ENCODE measurements around the gene XPO6. TPM values are rescaled to one million over a fixed set of nuclear protein-coding genes. Genes with fewer than 3 reads are reported as not detected.

The XPO6 gene
- total RNA-seq, 1 donor, result 105 TPM

DNA sequence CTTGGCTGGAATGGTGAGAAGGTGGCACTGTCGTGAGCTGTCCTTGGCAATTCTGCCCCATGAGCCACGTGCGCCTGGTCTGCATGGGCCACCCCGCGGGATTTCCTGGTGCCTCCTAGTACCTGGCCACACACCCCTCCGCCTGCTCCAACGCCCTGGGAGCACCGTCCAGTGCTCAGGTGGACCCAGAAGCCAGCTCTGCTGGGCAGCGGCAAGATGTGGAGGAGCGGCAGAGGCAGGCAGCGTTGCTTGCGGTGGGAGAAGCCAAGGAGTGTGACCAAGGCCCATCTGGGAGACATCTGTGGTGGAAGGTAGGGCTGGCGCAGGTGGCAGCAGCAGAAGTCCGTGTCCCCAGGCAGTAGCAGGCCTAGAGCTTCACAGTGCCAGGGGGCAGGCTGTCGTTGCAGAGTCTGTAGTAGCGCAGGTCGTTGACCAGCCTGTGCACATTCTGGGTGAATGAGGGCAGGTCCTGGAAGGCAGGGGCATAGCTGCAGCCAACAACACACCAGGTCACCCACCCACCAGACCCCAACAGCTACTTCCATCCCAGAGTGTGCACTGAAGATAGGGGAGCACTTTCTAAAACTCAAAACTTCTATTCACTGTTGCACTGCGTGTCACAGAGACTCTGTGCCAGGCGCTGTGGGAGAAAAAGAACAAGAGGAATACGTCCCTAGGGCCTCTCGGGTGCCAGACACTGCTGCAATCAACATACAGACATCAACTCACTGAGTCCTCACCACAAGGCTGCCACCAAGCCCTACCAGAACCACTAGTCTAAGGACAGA lies 113.4 kb downstream of the XPO6 start:
- no peak for DNase-seq (ENCODE audit: low read depth)
- TF ChIP-seq, protein P1, sequence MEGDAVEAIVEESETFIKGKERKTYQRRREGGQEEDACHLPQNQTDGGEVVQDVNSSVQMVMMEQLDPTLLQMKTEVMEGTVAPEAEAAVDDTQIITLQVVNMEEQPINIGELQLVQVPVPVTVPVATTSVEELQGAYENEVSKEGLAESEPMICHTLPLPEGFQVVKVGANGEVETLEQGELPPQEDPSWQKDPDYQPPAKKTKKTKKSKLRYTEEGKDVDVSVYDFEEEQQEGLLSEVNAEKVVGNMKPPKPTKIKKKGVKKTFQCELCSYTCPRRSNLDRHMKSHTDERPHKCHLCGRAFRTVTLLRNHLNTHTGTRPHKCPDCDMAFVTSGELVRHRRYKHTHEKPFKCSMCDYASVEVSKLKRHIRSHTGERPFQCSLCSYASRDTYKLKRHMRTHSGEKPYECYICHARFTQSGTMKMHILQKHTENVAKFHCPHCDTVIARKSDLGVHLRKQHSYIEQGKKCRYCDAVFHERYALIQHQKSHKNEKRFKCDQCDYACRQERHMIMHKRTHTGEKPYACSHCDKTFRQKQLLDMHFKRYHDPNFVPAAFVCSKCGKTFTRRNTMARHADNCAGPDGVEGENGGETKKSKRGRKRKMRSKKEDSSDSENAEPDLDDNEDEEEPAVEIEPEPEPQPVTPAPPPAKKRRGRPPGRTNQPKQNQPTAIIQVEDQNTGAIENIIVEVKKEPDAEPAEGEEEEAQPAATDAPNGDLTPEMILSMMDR (IDR thresholded peaks at IDR 0.05; ENCODE audit: insufficient read depth, low read depth, low read length), result no peak
- H3K4me3 ChIP-seq (ENCODE audit: low read depth, low read length), result no peak overlapping the region

DNA sequence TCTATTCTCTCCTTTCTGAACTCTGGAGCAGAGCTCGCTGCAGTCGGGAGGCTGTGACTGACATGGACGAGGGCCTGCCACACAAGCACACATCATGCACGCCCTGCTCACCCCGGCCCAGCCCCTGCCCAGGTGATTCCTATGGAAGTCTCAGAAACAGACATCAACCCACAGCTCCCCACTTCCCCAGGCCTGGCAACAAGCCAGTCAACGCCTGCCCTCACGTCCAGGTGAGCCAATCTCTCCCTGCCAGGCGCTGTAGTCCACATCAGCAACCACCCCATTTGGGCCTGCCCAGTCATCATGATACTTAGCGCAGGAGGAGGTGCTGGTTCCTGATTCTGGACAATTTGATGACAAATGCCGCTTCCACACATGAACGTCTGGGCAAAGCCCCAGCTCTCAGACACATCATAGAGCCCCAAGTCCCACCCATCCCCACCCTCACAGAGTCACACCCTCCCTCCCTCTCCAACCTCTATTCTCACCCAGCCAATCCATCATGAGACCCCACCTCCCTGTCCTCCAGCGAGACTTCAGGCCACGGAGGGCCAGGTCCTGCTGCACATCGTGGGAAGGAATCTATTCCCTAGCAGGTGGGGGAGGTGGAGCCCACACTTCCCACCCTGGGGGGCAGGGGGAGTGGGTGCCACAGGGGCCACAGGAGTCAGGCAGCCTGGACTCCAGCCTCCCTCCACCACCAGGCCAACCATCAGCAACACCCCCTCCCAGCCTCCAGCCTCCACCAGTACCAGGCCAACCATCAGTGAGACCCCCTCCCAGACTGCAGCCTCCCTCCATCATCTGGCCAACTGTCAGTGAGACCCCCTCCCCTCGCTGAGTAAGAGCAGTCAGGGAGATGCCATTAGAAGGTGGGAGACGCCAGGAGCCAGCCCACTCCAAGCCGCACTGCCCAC lies 114.5 kb downstream of the XPO6 start:
- TF ChIP-seq, protein P1 (IDR thresholded peaks at IDR 0.05; ENCODE audit: insufficient read depth, low read depth, low read length), result no peak
- H3K4me3 ChIP-seq (ENCODE audit: low read depth, low read length), result no peak overlapping the region
- no peak for DNase-seq (ENCODE audit: low read depth)

DNA sequence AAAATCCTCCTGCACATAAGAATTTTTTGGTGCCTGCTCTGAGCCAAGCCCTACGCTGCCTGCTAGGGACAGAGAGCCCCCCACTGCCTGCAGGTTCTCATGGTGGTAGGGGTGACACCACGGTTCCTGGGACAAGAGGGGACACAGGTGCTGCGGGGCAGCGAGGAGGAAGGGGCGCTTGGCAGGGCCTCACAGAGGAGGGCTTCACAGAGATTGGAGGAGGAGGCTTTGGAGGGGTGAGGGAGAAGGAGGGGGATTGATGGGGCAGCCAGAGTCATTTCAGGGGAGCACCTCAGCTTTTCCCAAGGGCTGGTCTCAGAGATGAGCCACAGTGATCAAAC lies 118.4 kb downstream of the XPO6 start:
- DNase-seq (ENCODE audit: low read depth), result no peak
- TF ChIP-seq, protein P1 (IDR thresholded peaks at IDR 0.05; ENCODE audit: insufficient read depth, low read depth, low read length), result no peak
- no peak overlapping the region for H3K4me3 ChIP-seq (ENCODE audit: low read depth, low read length)

DNA sequence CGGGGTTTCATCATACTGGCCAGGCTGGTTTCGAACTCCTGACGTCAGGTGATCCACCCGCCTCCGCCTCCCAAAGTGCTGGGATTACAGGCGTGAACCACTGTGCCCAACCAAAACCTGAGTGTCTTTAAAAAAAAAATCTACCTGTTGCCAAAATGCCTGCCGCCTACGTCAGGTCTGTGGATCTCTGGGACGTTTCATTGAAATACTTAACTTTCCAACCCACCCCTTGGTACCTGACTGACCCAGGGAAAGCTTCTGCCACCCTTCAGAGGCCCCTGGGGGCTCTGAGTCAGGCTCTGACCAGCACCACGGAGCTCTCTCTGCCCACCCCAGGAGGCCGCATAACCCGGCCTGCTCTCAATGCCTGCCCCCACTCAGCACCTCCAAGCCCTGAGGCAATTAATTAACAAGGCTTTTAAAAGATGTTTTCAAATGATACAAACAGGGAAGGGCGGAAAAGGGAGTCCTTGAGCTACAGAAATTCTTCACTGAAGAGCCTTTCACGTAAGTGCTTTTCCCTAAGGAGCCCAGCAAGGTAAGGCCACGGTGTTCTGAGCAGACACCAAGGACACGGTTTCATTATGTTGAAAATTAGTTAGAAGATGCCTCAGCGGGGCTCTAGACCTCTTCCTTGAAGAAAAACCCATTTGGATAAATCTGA lies 118.9 kb downstream of the XPO6 start:
- H3K4me3 ChIP-seq (ENCODE audit: low read depth, low read length), result no peak overlapping the region
- DNase-seq (ENCODE audit: low read depth), result no peak
- TF ChIP-seq, protein P1 (IDR thresholded peaks at IDR 0.05; ENCODE audit: insufficient read depth, low read depth, low read length), result no peak

DNA sequence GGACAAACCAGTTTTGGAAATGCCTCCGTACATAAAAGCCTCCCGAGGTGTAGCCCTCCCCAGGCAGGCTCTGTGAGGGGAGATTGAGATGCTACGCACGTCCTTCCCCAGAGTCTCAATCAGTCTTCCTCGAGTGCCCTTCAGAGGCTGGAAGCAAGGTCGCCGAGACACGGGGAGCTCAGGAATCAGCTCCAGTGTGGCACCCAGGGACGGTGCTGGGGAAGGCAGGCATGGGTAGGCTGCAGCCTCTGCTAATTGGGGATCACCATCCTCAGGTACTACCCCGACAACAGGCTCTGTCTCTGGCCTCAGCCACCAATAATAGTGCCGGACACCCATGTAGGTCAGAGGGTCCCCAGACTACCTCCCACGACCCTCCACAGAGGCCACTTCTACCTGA lies 120.1 kb downstream of the XPO6 start:
- no peak overlapping the region for H3K4me3 ChIP-seq (ENCODE audit: low read depth, low read length)
- TF ChIP-seq, protein P1 (IDR thresholded peaks at IDR 0.05; ENCODE audit: insufficient read depth, low read depth, low read length), result no peak
- DNase-seq (ENCODE audit: low read depth), result no peak

DNA sequence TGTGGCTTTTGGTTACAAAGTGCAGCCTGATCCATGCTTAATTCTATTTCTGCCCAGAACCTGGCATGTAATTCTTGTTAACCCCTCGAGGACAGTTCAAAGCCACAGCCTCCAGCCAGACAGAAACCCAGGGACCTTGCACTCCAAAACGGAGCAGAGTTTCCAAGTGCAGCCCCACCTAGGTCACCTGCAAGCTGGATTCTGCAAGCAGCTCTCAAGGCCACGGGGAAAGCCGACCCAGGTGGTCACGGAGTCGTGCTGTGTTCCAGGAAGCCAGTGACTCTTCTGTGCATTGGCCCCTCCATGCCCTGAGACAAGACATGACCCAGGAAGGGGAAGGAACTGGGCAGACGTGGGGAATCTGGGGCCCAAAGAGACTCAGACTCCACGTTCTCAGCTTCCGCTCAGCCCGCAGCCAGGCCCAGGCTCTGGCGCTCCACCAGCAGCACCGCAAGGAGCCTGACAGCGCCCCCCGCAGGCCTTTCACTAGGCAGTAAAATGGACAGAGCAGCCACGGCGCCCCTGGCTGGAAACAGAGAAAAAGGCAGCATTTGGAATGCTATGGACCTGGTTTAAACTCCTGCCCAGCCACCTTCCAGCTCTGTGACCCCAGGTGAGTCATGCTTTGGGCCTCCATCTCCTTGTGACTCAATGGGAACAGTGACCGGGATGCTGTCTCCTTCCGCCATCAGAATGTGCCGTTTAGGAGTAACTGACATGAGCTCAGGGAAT lies 121.0 kb downstream of the XPO6 start:
- no peak overlapping the region for H3K4me3 ChIP-seq (ENCODE audit: low read depth, low read length)
- no peak for DNase-seq (ENCODE audit: low read depth)
- TF ChIP-seq, protein P1 (IDR thresholded peaks at IDR 0.05; ENCODE audit: insufficient read depth, low read depth, low read length), result peak; percentile 12

All from fibroblast of villous mesenchyme (primary cell).